ENCODE measurements around the gene MOV10. TPM values are rescaled to one million over a fixed set of nuclear protein-coding genes. Genes with fewer than 3 reads are reported as not detected.

Gene MOV10
- total RNA-seq, 1 donor from 2014 or later, result 14.0 TPM

- intact Hi-C loops (cut with micrococcal nuclease), result no loop called here
- ATAC-seq (peak; percentile 57), DNase-seq (no peak)
These were observed 643 bp upstream of the MOV10 start for GRCh38 chr1:112673592-112674439.

- intact Hi-C loops (cut with micrococcal nuclease), result no loop called here
- ATAC-seq (peak; percentile 80), DNase-seq (peak; percentile 76)
These were observed 698 bp downstream of the MOV10 start for GRCh38 chr1:112674986-112675727.

- DNase-seq, result no peak
- ATAC-seq, result no peak
- intact Hi-C loops (cut with micrococcal nuclease), result no loop called here
These were observed 1.4 kb downstream of the MOV10 start for GRCh38 chr1:112675728-112676381.

- ATAC-seq, result no peak
- intact Hi-C loops (cut with micrococcal nuclease), result no loop called here
These were observed 2.1 kb downstream of the MOV10 start for GRCh38 chr1:112676543-112676942.

GRCh38 chr1:112677501-112677900 lies 3.0 kb downstream of the MOV10 start:
- no peak for DNase-seq
- intact Hi-C loops (cut with micrococcal nuclease), result no loop called here
- ATAC-seq, result no peak

More at GRCh38 chr1:112676543-112676942, 2.1 kb downstream of the MOV10 start:
- DNase-seq, result no peak

GRCh38 chr1:112678605-112679004 lies 4.1 kb downstream of the MOV10 start:
- intact Hi-C loops (cut with micrococcal nuclease), result no loop called here
- no peak for DNase-seq
- ATAC-seq, result no peak

- ATAC-seq, result no peak
- no peak for DNase-seq
- intact Hi-C loops (cut with micrococcal nuclease), result no loop called here
These were observed 11.5 kb downstream of the MOV10 start for GRCh38 chr1:112685913-112686312.

GRCh38 chr1:112686417-112686816 lies 12.0 kb downstream of the MOV10 start:
- ATAC-seq (no peak), DNase-seq (no peak)
- intact Hi-C loops (cut with micrococcal nuclease), result no loop called here

GRCh38 chr1:112686835-112687234 lies 12.4 kb downstream of the MOV10 start:
- ATAC-seq (no peak), DNase-seq (no peak)
- intact Hi-C loops (cut with micrococcal nuclease), result no loop called here

GRCh38 chr1:112687361-112687760 lies 12.9 kb downstream of the MOV10 start:
- intact Hi-C loops (cut with micrococcal nuclease), result no loop called here
- ATAC-seq (no peak), DNase-seq (no peak)

GRCh38 chr1:112687785-112688496 lies 13.5 kb downstream of the MOV10 start:
- no peak for DNase-seq
- intact Hi-C loops (cut with micrococcal nuclease), result no loop called here
- no peak for ATAC-seq

- peak; percentile 73 for ATAC-seq
- peak; percentile 61 for DNase-seq
- intact Hi-C loops (cut with micrococcal nuclease), result no loop called here
These were observed 14.3 kb downstream of the MOV10 start for GRCh38 chr1:112688781-112689193.

GRCh38 chr1:112689196-112689841 lies 14.9 kb downstream of the MOV10 start:
- ATAC-seq (no peak), DNase-seq (no peak)
- intact Hi-C loops (cut with micrococcal nuclease), result no loop called here

- DNase-seq (no peak), ATAC-seq (no peak)
- intact Hi-C loops (cut with micrococcal nuclease), result no loop called here
These were observed 15.4 kb downstream of the MOV10 start for GRCh38 chr1:112689842-112690237.

GRCh38 chr1:112692681-112693080 lies 18.2 kb downstream of the MOV10 start:
- ATAC-seq, result no peak
- intact Hi-C loops (cut with micrococcal nuclease), result no loop called here
- DNase-seq, result no peak

- intact Hi-C loops (cut with micrococcal nuclease), result no loop called here
- DNase-seq (no peak), ATAC-seq (no peak)
These were observed 19.4 kb downstream of the MOV10 start for GRCh38 chr1:112693821-112694220.

- DNase-seq (no peak), ATAC-seq (no peak)
- intact Hi-C loops (cut with micrococcal nuclease), result no loop called here
These were observed 20.0 kb downstream of the MOV10 start for GRCh38 chr1:112694363-112694929.

GRCh38 chr1:112695276-112695675 lies 20.8 kb downstream of the MOV10 start:
- no peak for DNase-seq
- intact Hi-C loops (cut with micrococcal nuclease), result no loop called here
- ATAC-seq, result no peak

Measured in left ventricle myocardium superior (tissue), 1 donor.